ENCODE measurements around the gene WDR83. TPM values are rescaled to one million over a fixed set of nuclear protein-coding genes. Genes with fewer than 3 reads are reported as not detected.

WDR83 gene
- total and polyA plus RNA-seq, 4 donors, result 7.9 to 15.8 (median 11.8) TPM

- no peaks in the 10 kb centered on the region for H3K27me3 ChIP-seq (ENCODE audit: control insufficient read depth in 3 of 3, insufficient read depth in 3 of 3, low read length in 2 of 3)
- ATAC-seq (ENCODE audit: insufficient read depth, low FRiP score) (no peak), DNase-seq (no peak)
- H3K9ac ChIP-seq (ENCODE audit: insufficient read depth in 1 of 2, low read length in 2 of 2), result no peak overlapping the region
- H3K27ac ChIP-seq (ENCODE audit: low read depth in 1 of 2, low read length in 1 of 2), result no peak overlapping the region
- peaks cover 14 to 57% (median 30%) of the 10 kb centered on the region in 4 donors for H3K36me3 ChIP-seq (ENCODE audit: control insufficient read depth in 4 of 4, insufficient read depth in 4 of 4, low read length in 4 of 4)
- H3K4me1 ChIP-seq (ENCODE audit: control insufficient read depth in 5 of 5, insufficient read depth in 5 of 5, low read length in 5 of 5), result peaks cover 0 to 4% (median 0%) of the 10 kb centered on the region in 5 donors
- H3K4me3 ChIP-seq, result no peak overlapping the region
- no peak for TF ChIP-seq CTCF (IDR thresholded peaks at IDR 0.05; ENCODE audit: control extremely low read depth, extremely low read depth)
- H3K9me3 ChIP-seq (ENCODE audit: control insufficient read depth in 4 of 4, insufficient read depth in 3 of 4, low read length in 3 of 4), result no peaks in the 10 kb centered on the region
- 93 to 96% methylated on average over 32 to 33 of the region's 33 CpGs for WGBS, 2 donors
These were observed 35.1 kb downstream of the WDR83 start for GRCh38 chr19:12701596-12702282.

DNA sequence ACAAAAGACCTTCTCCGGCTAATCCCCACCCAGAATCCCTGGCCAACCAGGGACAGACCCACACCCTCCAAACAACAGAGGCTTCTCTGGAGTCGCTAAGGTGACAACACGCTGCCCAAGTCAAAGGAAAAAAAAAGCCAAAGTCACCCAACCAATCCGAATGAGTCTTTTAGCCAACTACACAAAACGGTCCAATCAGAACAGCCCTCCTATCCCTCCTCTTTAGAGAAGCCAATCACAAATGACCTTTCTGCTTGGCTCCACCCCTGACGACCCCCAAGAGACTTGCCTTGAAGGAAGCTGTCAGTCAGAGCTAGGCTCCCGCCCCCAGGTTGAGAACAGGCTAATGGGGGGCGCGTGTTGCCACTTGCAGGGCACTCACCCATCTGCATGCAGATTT is 36.4 kb downstream of the WDR83 start:
- no peak overlapping the region for H3K27ac ChIP-seq (ENCODE audit: low read depth in 1 of 2, low read length in 1 of 2)
- DNase-seq (peak in 2 of 3 donors; percentile 33 to 44), ATAC-seq (ENCODE audit: insufficient read depth, low FRiP score) (no peak)
- 79 to 81% methylated on average over 9 of the region's 9 CpGs for WGBS, 2 donors
- H3K4me1 ChIP-seq (ENCODE audit: control insufficient read depth in 5 of 5, insufficient read depth in 5 of 5, low read length in 5 of 5), result no peaks in the 10 kb centered on the region
- no peaks in the 10 kb centered on the region for H3K27me3 ChIP-seq (ENCODE audit: control insufficient read depth in 3 of 3, insufficient read depth in 3 of 3, low read length in 2 of 3)
- H3K9ac ChIP-seq (ENCODE audit: insufficient read depth in 1 of 2, low read length in 2 of 2), result no peak overlapping the region
- no peaks in the 10 kb centered on the region for H3K9me3 ChIP-seq (ENCODE audit: control insufficient read depth in 4 of 4, insufficient read depth in 3 of 4, low read length in 3 of 4)
- peaks cover 14 to 61% (median 33%) of the 10 kb centered on the region in 4 donors for H3K36me3 ChIP-seq (ENCODE audit: control insufficient read depth in 4 of 4, insufficient read depth in 4 of 4, low read length in 4 of 4)
- no peak for TF ChIP-seq CTCF (IDR thresholded peaks at IDR 0.05; ENCODE audit: control extremely low read depth, extremely low read depth)
- no peak overlapping the region for H3K4me3 ChIP-seq

- ATAC-seq (ENCODE audit: insufficient read depth, low FRiP score) (no peak), DNase-seq (no peak)
- Histone ChIP-seq H3K4me1 (ENCODE audit: control insufficient read depth in 5 of 5, insufficient read depth in 5 of 5, low read length in 5 of 5) (no peaks in the 10 kb centered on the region), H3K36me3 (ENCODE audit: control insufficient read depth in 4 of 4, insufficient read depth in 4 of 4, low read length in 4 of 4) (peaks cover 24 to 65% (median 38%) of the 10 kb centered on the region in 4 donors), H3K9ac (ENCODE audit: insufficient read depth in 1 of 2, low read length in 2 of 2) (no peak overlapping the region), H3K4me3 (no peak overlapping the region), H3K27ac (ENCODE audit: low read depth in 1 of 2, low read length in 1 of 2) (no peak overlapping the region), H3K27me3 (ENCODE audit: control insufficient read depth in 3 of 3, insufficient read depth in 3 of 3, low read length in 2 of 3) (no peaks in the 10 kb centered on the region), H3K9me3 (ENCODE audit: control insufficient read depth in 4 of 4, insufficient read depth in 3 of 4, low read length in 3 of 4) (no peaks in the 10 kb centered on the region)
- TF ChIP-seq CTCF (IDR thresholded peaks at IDR 0.05; ENCODE audit: control extremely low read depth, extremely low read depth), result no peak
- 94 to 95% methylated on average over 13 of the region's 13 CpGs for WGBS, 2 donors
These were observed 38.6 kb downstream of the WDR83 start for GRCh38 chr19:12705169-12705568.
